A549 treated with GW870086 at 1 μM for 4 hours (cell line): ENCODE data around the gene TMEM121B. TPM values are rescaled to one million over a fixed set of nuclear protein-coding genes. Genes with fewer than 3 reads are reported as not detected.

Source experiments
- total RNA-seq: library from RNA; stranded (reverse); fragments of 200-300 nt; extraction: Qiagen RNA extraction; gene quantifications from 5 replicates; pipeline ENCODE4 v1.2.3, GENCODE V29; 2022; ENCODE audit warnings: low read depth

Gene TMEM121B
- 0.10 to 0.19 TPM (median 0.15 TPM) in 5 replicates for total RNA-seq

DNA sequence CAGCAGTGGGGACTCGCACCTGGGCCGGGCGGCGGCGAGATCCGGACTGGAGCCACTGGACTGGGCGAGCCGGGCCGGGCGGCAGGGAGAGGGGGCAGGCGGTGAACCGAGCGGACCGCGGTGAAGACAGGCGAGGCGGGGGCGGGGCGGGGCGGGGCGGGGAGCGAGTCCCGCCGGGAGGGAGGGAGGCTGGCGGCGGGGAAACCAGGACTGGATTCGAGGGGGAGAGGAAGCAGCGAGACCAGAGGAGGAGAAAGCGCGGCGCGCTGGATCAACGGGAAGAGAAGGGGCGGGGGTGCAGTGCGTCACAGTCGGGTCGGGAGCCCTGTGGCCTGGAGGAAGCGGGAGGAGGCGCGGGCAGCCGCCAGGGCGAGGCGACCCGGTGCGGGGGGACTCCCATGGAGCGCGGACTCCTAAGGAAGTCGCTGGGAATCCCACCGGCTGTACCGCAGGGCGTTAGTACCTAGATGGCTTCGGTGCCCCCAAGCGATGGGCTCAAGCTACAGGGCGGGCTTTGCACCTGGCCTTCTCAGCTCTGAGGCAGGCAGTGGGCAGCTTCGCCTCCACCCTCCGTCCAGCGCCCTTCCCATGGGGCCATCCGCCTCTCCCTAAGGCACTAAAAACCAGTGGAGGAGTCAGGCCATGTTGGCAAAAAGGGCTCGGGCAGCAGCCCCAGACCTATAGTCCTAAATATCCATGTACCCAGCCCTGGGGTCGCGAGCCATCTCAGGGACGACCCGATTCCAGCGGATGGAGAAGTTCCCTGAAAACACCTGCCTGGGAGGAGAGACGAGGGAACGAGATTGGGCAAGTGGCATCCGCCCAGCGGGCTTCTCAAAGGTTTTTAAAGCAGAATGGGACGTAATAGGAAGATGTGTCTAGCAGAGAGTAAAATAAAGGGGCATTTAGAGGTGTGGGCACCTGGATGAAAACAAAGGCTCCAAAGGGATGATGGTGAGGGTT lies at the start of gene TMEM121B:
TMEM121B (minus strand) TSS at position 128 of the 963 bp plus-strand sequence. CDS start 233 bp downstream, outside the sequence.

DNA sequence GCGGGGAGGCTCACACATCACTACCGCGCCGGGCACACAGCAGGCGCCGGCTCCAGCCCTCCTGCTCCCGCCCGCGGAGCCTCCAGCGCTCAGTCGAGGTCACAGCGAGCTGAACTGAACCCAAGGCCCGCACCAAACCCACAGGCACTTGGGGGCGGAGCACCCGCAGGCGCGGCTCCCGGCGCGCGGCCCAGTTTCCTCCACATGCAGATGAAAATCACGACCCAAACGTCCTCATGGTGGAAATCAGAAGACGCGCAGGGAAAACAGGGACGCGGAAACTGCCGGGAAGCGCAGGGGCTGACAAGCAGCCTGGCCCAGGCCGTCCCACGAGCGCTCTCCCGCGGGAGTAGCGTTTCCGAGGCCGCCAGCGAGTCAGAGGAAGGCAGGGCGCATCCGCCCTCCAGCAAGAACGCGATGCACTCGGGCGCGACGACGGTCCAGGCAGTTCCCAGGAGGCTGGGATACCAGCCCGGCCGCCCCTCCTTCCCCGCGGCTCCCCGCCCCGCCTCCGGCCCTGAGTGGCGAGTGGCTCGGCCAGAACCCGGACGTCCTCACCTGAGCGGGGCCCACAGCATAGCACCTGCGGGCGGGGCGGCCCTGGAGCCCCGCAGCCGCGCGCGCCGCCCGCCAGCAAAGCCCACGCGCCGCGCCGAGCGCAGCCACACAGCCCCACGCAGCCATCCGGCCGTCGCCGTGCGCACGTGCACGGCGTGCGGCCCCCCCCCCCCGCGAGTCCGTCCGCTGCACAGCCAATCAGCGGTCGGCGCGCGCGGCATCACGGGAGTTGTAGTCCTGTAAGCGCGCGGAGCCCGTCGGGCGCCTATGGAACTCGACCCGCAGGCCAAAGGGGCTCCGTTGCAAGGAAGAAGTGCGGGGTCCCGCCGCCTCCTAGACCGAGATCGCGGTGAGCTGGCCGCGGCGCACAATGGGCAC lies 37.7 kb upstream of the TMEM121B start, which contains the start of gene HDHD5:
HDHD5 (minus strand) TSS at position 710 of the 936 bp plus-strand sequence; CDS start at position 684, 26 bp downstream.

DNA sequence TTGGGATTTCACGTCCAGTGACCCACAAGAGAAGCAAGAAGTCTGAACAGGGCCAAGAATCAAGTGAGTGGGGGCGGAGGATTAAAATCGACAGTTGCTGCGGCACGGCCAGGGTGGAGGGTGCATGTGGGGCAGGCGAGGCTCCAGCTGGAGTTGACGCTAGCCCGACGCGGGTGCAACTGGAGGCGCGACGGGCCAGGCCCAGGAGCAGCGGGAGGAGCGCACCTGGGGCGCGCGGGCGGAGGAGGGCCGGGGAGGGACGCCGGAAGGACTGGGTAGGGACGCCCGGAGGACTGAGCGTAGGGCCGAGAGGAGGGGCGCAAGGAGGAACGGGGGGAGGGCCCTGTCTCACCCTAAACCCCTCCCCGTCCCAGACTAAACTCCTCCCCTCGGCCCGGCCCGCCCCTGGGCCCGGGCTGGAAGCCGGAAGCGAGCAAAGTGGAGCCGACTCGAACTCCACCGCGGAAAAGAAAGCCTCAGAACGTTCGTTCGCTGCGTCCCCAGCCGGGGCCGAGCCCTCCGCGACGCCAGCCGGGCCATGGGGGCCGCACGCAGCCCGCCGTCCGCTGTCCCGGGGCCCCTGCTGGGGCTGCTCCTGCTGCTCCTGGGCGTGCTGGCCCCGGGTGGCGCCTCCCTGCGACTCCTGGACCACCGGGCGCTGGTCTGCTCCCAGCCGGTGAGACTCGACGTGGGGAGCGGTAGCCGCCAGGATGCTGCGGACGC lies 36.4 kb downstream of the TMEM121B start, which contains the start of gene IL17RA:
IL17RA (plus strand) TSS at position 447 of the 723 bp plus-strand sequence; CDS start at position 539, 92 bp downstream.

Other genes starting within 250 kb of the TMEM121B start
- gene GAB4, start 113.1 kb downstream of the TMEM121B start, total RNA-seq: not detected in 5 replicates
- gene IL17RA, start 36.4 kb downstream of the TMEM121B start, total RNA-seq: 5.6 to 9.3 TPM (median 7.8 TPM) in 5 replicates
- gene HDHD5, start 37.9 kb upstream of the TMEM121B start, total RNA-seq: 40.2 to 46.8 TPM (median 46.5 TPM) in 5 replicates
- 0.06 TPM in 1 of 5 replicates, not detected in the others for gene ADA2, start 98.1 kb upstream of the TMEM121B start, total RNA-seq
- 0.05 to 0.14 TPM (median 0.08 TPM) in 5 replicates for gene CECR2, start 248.1 kb upstream of the TMEM121B start, total RNA-seq